ENCODE data around the gene RILPL2.
"Not testable (repeated sequence)": the region's sequence is repeated elsewhere in the genome, so short reads cannot be mapped to it uniquely, and the experiment has no call there.

Gene RILPL2

GRCh38 chr12:123379391-123379790 lies 57.1 kb downstream of the RILPL2 start:
- TF ChIP-seq ELF4 (IDR thresholded peaks at IDR 0.05) = no peak
- no peak for TF ChIP-seq FOXM1 (IDR thresholded peaks at IDR 0.05; ENCODE audit: borderline replicate concordance)
- TF ChIP-seq ARNT (IDR thresholded peaks at IDR 0.05) = no peak
- TF ChIP-seq BHLHE40 (IDR thresholded peaks at IDR 0.05; ENCODE audit: borderline replicate concordance) = no peak
- no peak for TF ChIP-seq SP1 (IDR thresholded peaks at IDR 0.05)
- no peak for TF ChIP-seq HDGF (IDR thresholded peaks at IDR 0.05; ENCODE audit: borderline replicate concordance)
- TF ChIP-seq FOXK2 (IDR thresholded peaks at IDR 0.05) = no peak
- no peak for TF ChIP-seq FOXA1 (IDR thresholded peaks at IDR 0.05)
- TF ChIP-seq TARDBP (IDR thresholded peaks at IDR 0.05) = no peak
- no peak for TF ChIP-seq ZNF384 (IDR thresholded peaks at IDR 0.05)
- TF ChIP-seq NFRKB (IDR thresholded peaks at IDR 0.05) = no peak
- no peak for TF ChIP-seq LEF1 (IDR thresholded peaks at IDR 0.05; ENCODE audit: borderline replicate concordance)
- TF ChIP-seq, protein P1, sequence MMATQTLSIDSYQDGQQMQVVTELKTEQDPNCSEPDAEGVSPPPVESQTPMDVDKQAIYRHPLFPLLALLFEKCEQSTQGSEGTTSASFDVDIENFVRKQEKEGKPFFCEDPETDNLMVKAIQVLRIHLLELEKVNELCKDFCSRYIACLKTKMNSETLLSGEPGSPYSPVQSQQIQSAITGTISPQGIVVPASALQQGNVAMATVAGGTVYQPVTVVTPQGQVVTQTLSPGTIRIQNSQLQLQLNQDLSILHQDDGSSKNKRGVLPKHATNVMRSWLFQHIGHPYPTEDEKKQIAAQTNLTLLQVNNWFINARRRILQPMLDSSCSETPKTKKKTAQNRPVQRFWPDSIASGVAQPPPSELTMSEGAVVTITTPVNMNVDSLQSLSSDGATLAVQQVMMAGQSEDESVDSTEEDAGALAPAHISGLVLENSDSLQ (IDR thresholded peaks at IDR 0.05) = no peak
- TF ChIP-seq L3MBTL2 (conservative IDR thresholded peaks at IDR 0.05) = no peak
- no peak for TF ChIP-seq CTBP1 (IDR thresholded peaks at IDR 0.05; ENCODE audit: borderline replicate concordance)
- TF ChIP-seq SUZ12 (IDR thresholded peaks at IDR 0.05) = no peak
- ChIA-PET POLR2A (no interaction called here), CTCF (no interaction called here)
- DNase-seq (ENCODE audit: extremely low spot score) = no peak

GRCh38 chr12:123372415-123372814 lies 64.1 kb downstream of the RILPL2 start:
- POLR2A ChIA-PET, CTCF ChIA-PET: not testable (repeated sequence)

GRCh38 chr12:123371667-123372368 lies 64.7 kb downstream of the RILPL2 start:
- POLR2A ChIA-PET; CTCF ChIA-PET; DNase-seq (ENCODE audit: extremely low spot score): not testable (repeated sequence)

More at GRCh38 chr12:123372415-123372814, 64.1 kb downstream of the RILPL2 start:
- DNase-seq (ENCODE audit: extremely low spot score) = not testable (repeated sequence)

DNA sequence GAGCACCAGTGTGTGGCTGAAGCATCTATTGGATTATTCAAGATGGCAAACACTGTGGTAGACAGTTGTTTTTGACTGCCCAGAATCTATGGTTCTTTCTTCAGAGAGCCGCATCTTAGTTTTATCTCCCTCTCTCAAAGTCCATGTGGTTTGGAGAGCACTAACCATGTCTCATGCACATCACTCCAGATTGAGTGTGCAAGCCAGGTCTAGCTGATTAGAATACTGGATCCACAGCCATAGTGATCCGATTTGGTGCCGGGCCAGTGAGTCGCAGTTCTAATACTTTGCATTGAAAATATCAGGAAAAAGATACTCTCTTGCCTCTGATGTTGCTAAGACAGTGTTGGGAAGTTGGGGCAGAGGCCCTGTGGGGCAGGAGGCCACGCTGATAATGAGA lies 67.3 kb downstream of the RILPL2 start:
- no peak for DNase-seq (ENCODE audit: extremely low spot score)
- ChIA-PET CTCF (no interaction called here), POLR2A (no interaction called here)
- TF ChIP-seq TARDBP (IDR thresholded peaks at IDR 0.05) = no peak
- TF ChIP-seq NFRKB (IDR thresholded peaks at IDR 0.05) = no peak
- TF ChIP-seq, protein P1 (IDR thresholded peaks at IDR 0.05) = no peak
- TF ChIP-seq ARNT (IDR thresholded peaks at IDR 0.05) = no peak
- TF ChIP-seq FOXA1 (IDR thresholded peaks at IDR 0.05) = no peak
- no peak for TF ChIP-seq BHLHE40 (IDR thresholded peaks at IDR 0.05; ENCODE audit: borderline replicate concordance)
- TF ChIP-seq FOXM1 (IDR thresholded peaks at IDR 0.05; ENCODE audit: borderline replicate concordance) = no peak
- no peak for TF ChIP-seq LEF1 (IDR thresholded peaks at IDR 0.05; ENCODE audit: borderline replicate concordance)
- TF ChIP-seq ELF4 (IDR thresholded peaks at IDR 0.05) = no peak
- TF ChIP-seq CTBP1 (IDR thresholded peaks at IDR 0.05; ENCODE audit: borderline replicate concordance) = no peak
- no peak for TF ChIP-seq HDGF (IDR thresholded peaks at IDR 0.05; ENCODE audit: borderline replicate concordance)

- DNase-seq (ENCODE audit: extremely low spot score); CTCF ChIA-PET: not testable (repeated sequence)
- POLR2A ChIA-PET = interaction anchor here (1.6 kb wide), 1 partner anchor 15 kb away, joined by 5 read pairs; the partner anchor contains the start of gene KMT5A
Measured at GRCh38 chr12:123368431-123368830, 68.1 kb downstream of the RILPL2 start.

GRCh38 chr12:123367511-123367910 lies 69.0 kb downstream of the RILPL2 start:
- ChIA-PET CTCF (no interaction called here), POLR2A (interaction anchor here (1.6 kb wide), 1 partner anchor 16 kb away, joined by 5 read pairs; the partner anchor contains the start of gene KMT5A)
- no peak for TF ChIP-seq TARDBP (IDR thresholded peaks at IDR 0.05)
- no peak for TF ChIP-seq CTBP1 (IDR thresholded peaks at IDR 0.05; ENCODE audit: borderline replicate concordance)
- TF ChIP-seq SUZ12 (IDR thresholded peaks at IDR 0.05) = no peak
- no peak for TF ChIP-seq FOXM1 (IDR thresholded peaks at IDR 0.05; ENCODE audit: borderline replicate concordance)
- no peak for TF ChIP-seq LEF1 (IDR thresholded peaks at IDR 0.05; ENCODE audit: borderline replicate concordance)
- no peak for TF ChIP-seq ARNT (IDR thresholded peaks at IDR 0.05)
- no peak for TF ChIP-seq SP1 (IDR thresholded peaks at IDR 0.05)
- no peak for TF ChIP-seq NFRKB (IDR thresholded peaks at IDR 0.05)
- no peak for TF ChIP-seq ZNF384 (IDR thresholded peaks at IDR 0.05)
- TF ChIP-seq, protein P1 (IDR thresholded peaks at IDR 0.05) = no peak
- no peak for TF ChIP-seq FOXK2 (IDR thresholded peaks at IDR 0.05)
- no peak for TF ChIP-seq ELF4 (IDR thresholded peaks at IDR 0.05)
- no peak for TF ChIP-seq L3MBTL2 (conservative IDR thresholded peaks at IDR 0.05)
- TF ChIP-seq FOXA1 (IDR thresholded peaks at IDR 0.05) = no peak
- TF ChIP-seq HDGF (IDR thresholded peaks at IDR 0.05; ENCODE audit: borderline replicate concordance) = no peak
- TF ChIP-seq BHLHE40 (IDR thresholded peaks at IDR 0.05; ENCODE audit: borderline replicate concordance) = no peak
- DNase-seq (ENCODE audit: extremely low spot score) = no peak
